OCI-LY7 (cell line): ENCODE measurements around the gene VWDE.

Experiments used
- CTCF ChIP-seq: fragments of 200-600 bp; sonication (generic); conservative IDR thresholded peaks from 2 replicates; pipeline ENCODE4 v1.5.1; 2014; ENCODE audit warnings: mild to moderate bottlenecking, antibody characterized with exemption, low read length, moderate library complexity, mixed read lengths
- EZH2phosphoT487 ChIP-seq: fragments of 200-600 bp; sonication (generic); IDR thresholded peaks from 2 replicates; pipeline ENCODE4 v1.6.1; 2018; ENCODE audit warnings: low read depth, borderline replicate concordance, mild to moderate bottlenecking, mixed run types, antibody characterized with exemption, low read length, moderate library complexity, mixed read lengths

GRCh38 chr7:12434012-12434642 lies 30.5 kb upstream of the VWDE start:
- TF ChIP-seq CTCF = peak; percentile 84
- no peak for TF ChIP-seq EZH2phosphoT487
